HG02943 (cell line): ENCODE results near the gene STAT6.
"Not testable (repeated sequence)": the region's sequence is repeated elsewhere in the genome, so short reads cannot be mapped to it uniquely, and the experiment has no call there.

ENCODE experiments used
- ATAC-seq: cut with Tn5 transposase; IDR thresholded peaks from one replicate; pipeline ENCODE4 v1.9.1; 2021; ENCODE audit warnings: mild to moderate bottlenecking, low read depth, moderate library complexity; ENCODE audit not compliant: unreplicated experiment

Gene STAT6

GRCh38 chr12:57055824-57056223 is 55.3 kb downstream of the STAT6 start:
- ATAC-seq, result no peak

- ATAC-seq, result not testable (repeated sequence)
Measured at GRCh38 chr12:57053901-57054300, 57.3 kb downstream of the STAT6 start.

GRCh38 chr12:57053146-57053545 is 58.0 kb downstream of the STAT6 start:
- ATAC-seq, result not testable (repeated sequence)

- ATAC-seq, result no peak
Measured at GRCh38 chr12:57051011-57051410, 60.2 kb downstream of the STAT6 start.

GRCh38 chr12:57049890-57050289 is 61.3 kb downstream of the STAT6 start, which contains the start of gene MYO1A:
Gene MYO1A (minus strand): TSS chr12:57050129. CDS start chr12:57048323, 1,806 bp downstream.
- no peak for ATAC-seq

- ATAC-seq, result no peak
Measured at GRCh38 chr12:57049119-57049446, 62.1 kb downstream of the STAT6 start.

GRCh38 chr12:57048423-57049118 is 62.6 kb downstream of the STAT6 start:
- ATAC-seq, result no peak

GRCh38 chr12:57047981-57048380 is 63.2 kb downstream of the STAT6 start:
- ATAC-seq, result no peak

GRCh38 chr12:57046947-57047890 is 63.9 kb downstream of the STAT6 start:
- no peak for ATAC-seq

GRCh38 chr12:57046086-57046791 is 64.9 kb downstream of the STAT6 start:
- ATAC-seq, result no peak
